GM18873 (cell line): ENCODE data around the gene NTN3.
A peak's percentile ranks its signal among the peaks of the same experiment; 100 is the strongest.

ENCODE experiments used
- ATAC-seq: cut with Tn5 transposase; IDR thresholded peaks from one replicate; pipeline ENCODE4 v1.9.1; 2021; ENCODE audit warnings: mild to moderate bottlenecking, moderate library complexity, moderate number of reproducible peaks; ENCODE audit not compliant: unreplicated experiment, low FRiP score

The NTN3 gene

DNA sequence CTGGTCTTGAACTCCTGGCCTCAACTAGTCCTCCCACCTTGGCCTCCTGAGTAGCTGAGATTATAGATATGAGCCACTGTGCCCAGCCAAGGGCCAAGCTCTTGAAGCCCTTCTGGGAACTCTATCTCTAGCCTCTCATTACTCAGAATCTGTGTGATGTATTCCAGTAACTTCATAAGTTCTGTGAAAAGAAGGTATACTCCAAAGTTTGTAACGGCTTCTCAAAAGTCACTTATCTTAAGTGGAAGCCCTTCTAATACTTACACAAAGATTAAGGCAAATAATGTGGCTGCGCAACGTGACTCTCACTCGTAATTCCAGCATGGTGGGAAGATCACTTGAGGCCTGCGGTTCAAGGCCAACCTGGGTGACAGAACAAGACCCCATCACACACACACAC is 23.5 kb downstream of the NTN3 start:
- no peak for ATAC-seq

DNA sequence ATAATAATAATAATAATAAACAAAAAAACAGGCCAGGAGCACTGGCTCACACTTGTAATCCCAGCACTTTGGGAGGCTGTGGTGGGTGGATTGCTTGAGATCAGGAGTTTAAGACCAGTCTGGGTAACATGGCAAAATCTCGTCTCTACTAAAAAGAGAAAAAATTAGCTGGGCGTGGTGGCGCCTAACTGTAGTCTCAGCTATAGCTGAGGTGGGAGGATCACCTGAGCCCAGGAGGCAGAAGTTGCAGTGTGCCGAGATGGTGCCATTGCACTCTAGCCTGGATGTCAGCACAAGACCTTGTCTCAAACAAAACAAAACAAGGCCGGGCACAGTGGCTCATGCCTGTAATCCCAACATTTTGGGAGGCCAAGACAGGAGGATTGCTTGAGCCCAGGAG is 23.9 kb downstream of the NTN3 start:
- no peak for ATAC-seq

DNA sequence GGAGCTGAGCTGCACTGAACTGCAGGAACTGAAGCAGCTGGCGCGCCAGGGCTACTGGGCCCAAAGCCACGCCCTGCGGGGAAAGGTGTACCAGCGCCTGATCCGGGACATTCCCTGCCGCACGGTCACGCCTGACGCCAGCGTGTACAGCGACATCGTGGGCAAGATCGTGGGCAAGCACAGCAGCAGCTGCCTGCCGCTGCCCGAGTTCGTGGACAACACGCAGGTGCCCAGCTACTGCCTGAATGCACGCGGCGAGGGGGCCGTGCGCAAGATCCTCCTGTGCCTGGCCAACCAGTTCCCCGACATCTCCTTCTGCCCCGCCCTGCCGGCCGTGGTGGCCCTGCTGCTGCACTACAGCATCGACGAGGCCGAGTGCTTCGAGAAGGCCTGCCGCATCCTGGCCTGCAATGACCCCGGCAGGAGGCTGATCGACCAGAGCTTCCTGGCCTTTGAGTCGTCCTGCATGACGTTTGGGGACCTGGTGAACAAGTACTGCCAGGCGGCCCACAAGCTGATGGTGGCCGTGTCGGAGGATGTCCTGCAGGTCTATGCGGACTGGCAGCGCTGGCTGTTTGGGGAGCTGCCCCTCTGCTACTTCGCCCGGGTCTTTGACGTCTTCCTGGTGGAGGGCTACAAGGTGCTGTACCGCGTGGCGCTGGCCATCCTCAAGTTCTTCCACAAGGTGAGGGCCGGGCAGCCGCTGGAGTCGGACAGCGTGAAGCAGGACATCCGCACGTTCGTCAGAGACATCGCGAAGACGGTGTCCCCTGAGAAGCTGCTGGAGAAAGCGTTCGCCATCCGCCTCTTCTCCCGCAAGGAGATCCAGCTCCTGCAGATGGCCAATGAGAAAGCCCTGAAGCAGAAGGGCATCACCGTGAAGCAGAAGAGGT is 25.4 kb downstream of the NTN3 start:
- ATAC-seq: no peak

DNA sequence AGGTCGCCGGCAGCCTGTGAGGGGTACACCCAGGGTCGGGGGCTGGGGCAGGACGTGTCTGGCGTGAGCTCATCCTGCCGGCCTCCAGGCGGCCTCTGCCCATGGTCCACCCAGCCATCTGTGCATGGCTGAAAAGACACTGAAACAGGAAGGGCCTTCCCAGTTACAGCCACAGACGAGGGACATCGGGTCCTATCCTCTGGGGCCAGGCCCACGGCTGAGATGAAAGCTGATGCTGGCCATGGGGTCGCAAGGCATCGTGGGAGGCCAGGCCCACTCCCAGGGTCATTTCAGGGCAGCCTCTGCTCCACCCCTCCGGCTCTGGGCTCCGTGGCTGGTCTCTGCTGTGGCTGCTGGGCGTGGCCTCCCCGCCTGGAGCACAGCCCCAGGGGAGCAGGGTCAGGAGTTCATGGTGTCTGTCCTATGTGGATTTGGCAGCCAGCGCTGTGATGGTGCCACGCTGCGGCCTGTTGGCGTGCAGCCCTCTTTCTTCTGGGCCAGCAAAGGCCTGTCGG is 26.1 kb downstream of the NTN3 start:
- ATAC-seq: no peak

DNA sequence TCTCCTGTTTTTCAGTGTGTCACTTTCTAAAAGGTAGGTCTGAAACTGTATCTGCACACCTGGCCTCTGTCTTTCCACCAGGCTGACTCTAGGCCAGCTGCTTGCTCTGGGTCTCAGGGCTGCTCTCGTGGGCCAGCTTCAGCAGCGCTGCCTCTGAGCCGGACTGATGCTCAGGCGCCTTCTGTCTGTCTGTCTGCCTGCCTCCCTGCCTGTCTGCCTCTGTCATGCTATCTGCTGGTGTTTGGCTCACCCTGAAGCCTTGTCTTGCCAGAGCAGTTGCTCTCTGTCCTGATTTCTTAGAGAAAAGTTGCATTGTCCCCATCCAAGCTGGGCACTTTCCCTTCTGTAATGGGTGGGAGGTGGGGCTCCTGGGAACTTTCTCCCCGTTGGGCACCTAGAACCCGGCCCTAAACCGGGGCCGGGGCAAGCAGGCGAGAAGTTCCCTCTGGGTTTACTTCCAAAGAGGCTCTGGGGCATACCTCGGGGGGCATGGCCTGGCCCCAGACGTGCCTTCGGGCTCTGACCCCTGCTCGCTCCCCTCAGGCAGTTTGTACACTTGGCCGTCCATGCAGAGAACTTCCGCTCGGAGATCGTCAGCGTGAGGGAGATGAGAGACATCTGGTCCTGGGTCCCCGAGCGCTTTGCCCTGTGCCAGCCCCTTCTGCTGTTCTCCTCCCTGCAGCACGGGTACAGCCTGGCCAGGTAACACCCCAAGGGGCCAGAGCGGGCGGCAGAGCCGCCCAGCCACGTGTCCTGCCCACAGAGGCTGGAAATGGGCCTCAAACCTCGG is 26.8 kb downstream of the NTN3 start:
- no peak for ATAC-seq

DNA sequence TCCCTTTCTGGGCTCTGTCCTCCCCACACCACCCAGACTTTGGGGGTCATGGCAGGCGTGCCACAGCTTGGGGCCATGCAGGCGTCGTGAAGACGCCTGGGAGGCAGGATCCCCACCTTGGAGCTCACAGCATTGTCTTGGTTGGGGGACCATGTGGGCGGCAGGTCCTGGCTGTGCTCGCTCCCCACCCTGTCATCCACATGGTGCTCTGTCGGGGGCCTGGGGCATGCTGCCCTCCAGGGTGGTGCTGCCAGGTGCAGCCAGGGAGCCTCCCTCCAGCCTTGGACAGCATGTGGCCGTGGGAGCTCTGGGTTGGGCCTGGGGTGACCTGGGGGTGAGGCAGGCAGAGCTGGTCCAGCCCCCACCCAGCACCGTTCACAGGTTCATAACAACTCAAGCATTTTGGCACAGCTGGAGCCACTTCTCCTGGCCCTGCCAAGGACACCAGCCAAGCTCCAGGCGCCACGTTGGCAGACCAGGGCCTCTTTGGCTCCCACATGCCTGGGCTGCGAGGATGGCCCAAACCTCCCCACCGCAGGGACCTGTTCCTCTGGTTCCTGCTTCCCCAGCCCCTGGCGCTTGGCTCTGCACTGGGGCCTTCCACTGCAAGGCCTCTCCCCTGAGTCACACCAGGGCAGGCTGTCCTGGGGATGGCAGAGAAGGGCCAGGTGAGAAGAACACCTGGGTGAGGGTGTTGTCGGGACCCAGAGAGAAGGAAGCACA is 27.6 kb downstream of the NTN3 start:
- ATAC-seq: no peak

DNA sequence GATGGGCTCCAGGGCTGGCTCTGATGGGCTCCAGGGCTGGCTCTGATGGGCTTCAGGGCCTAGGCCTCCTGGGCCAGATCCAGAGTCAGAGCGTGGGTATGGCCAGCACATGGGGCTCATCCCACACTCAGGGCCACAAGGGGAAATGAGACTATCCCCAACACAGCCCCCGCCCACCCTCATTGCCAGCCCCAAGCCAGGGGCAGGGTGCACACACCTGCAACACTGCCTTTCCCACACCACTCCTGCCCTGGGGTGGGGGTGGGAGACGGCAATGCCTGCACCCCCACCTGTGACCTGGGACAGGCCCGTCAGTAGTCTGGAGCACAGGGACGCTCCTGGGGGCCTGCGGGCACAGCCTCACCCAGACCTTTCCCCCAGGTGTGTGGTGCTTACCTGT is 28.4 kb downstream of the NTN3 start:
- no peak for ATAC-seq

DNA sequence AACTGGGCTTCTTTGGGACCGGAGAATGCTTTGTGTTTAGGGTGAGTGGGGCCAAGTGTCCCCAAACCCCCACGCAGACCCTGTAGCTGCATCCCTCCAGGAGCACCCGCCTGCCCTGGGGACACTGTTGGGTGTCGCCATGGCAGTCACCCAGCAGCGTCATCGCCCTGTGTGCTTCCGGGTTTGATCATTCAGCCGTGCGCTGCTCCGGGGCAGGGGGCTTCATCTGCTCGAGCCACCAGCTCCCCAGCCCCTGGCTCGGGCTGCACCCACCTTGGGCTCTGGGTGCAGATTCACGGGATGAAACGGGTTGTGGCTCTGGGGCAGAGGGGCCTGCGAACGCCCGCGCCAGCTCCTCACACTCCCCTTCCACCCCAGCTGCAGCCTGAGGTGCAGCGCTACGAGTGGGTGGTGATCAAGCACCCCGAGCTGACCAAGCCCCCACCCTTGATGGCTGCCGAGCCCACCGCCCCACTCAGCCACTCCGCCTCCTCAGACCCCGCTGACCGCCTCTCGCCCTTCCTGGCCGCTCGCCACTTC is 28.9 kb downstream of the NTN3 start:
- no peak for ATAC-seq

DNA sequence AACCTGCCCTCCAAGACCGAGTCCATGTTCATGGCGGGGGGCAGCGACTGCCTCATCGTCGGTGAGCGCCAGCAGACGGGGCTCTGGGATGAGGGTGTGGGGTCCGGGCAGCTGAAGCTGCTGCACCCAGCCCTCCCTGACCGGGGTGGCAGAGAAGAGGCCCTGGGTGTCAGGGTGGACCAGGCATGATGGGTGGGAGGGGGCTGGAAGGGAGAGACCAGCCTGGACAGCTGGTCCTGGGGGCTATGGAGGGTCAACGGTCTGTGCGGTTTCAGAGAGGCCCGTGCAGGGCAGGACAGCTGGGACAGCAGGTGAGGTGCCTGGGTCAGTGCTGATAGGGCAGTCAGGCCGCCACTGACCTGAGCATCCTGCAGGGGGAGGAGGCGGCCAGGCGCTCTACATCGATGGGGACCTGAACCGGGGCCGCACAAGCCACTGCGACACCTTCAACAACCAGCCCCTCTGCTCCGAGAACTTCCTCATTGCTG is 29.4 kb downstream of the NTN3 start:
- ATAC-seq: no peak

DNA sequence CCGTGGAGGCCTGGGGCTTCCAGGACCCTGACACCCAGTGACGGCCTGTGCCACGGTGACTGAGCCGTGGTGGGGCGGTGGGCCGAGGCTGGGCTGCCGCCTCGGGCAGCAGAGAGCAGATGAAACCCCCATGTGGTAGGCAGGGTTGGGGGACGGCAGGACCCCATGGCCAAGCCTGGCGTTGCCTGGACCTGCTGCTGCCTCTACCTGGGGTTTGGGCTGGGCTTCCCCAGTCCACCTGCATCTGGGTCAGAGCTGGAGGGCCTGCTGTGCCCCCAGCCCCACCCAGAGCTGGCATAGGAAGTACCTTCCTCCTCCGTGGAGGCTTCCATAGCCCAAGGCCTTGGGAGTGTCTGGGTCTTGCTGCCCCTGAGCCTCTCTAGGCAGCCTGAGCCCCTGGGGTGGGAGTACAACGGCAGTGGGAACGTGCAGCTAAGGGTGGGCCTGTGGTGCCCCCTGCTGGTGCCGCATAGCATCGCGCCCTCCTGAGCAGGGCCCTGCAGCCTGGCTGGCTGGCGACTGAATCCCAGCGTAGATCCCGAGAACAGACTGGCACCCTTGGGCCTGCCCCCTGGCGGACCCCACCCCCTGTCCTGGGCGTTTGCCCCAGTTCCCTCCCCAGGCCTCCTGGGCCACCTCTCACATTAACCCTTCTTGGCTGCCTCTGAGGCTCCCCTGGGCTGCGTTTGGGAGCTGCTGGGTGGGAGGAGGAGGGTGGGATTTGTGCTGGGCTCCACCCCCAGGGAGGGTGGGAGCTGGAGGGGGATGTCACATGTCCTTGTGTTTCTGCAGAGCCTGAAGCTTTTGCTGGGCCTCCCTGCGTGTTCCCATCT is 30.0 kb downstream of the NTN3 start:
- ATAC-seq: no peak

DNA sequence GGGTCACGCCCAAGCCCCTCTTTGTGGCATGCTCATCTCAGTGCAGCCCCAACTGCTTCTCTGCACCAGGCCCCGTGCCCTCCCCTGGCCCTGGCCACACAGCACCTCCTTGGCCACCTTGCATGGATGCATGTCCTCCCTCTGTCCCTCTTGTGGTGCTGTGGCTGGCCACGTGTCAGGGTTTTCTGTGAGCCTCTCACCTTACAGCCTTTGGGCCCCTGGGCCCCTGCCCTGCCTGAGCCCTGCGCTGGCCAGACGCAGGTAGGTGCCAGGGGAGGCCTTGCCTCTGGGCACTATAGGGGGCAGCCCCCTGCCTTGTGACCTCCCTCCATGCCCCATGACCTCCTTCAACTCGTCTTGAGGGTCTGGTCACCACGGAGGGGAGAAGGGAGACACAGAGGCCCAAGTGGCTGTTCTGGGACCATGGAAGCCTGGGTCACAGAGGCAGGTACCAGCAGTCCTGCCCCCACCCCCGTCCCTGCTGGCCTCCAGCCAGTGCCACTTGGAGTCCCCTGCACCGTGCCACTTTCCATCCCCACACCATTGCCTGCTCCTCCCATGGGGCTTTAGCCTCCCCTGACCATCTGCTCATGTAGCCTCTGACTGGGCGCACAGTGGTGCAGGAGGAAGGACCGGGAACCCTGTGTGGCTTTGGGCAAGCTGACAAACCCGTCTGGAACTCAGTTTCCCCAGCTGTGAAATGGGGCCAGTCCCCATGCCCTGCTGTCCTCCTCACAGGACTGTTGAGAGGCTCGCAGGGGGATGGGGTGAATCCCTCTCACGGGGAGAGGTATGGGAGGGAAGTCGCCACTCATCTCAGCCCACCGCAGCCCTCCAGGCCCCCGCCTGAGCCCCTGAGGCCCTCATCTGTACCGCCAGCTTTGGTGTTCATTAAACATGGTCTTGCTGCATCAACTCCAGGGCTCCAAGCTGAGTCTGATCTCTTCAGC is 31.1 kb downstream of the NTN3 start:
- no peak for ATAC-seq

DNA sequence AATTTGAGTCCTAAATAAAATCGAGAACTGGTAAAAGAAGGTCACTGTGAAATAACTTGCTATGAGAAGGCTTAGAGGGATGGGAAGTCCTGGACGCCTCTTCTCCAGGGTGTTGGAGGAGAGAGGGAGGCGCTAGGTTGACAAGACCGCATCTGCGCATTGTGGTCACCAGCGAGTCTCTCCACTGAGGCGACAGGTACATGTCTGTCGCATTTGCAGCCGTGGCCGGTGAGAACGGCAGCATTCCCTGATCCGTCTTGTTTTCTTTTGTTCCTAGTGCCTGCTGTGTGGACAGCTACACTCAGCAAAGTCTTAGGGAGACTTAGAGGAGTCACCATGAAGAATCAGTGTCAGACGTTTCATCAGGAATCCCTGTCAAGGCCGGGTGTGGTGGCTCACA is 34.6 kb downstream of the NTN3 start:
- no peak for ATAC-seq

DNA sequence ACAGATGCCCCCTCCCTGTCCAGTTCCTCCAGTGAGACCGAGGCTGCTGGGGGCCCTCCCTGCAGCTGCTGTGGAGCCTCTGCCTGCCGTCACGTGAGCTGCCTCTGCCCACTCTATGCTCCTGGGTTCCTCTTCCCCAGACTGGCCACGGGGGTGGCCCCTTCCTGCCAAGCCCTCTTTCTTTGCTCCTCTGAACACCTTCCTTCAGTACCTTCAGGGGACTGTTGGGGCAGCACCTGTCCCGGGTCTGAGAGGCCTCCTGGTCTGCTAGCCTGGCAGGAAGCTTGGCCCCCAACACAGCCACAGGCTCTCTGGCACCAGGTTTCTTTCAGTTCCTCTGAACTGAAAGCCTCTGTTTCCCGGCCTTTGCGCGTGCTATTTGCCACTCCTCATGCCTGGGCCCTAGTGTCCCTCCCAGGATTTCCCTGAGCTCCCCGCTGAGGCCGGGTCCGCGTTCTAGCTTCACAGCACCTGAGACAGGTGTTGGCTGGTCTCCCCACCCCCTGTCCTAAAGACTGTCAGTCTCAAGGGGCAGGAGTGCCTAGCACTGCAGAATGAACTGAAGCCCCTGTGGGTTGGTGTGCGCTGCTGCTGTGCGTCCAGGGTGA is 36.1 kb downstream of the NTN3 start:
- peak; percentile 45 for ATAC-seq

DNA sequence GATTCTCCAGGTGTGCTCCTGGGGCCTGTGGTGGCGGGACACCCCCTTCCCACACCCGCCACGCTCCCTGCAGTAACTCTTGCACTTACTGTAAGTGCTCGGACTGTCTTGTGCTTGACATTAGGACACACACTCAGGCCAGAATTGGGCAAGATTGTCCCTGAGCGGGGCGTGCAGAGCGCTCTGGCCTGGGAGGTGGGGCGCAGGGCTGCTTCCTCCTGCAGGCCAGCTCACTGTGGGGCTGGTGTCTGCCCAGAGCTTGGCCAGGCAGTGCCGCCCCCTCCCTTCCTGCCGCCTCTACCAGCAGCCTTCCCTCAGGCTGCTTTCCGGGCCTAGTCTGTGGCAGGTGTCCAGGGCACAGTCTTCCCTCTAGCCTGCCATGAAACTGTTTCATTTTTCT is 36.6 kb downstream of the NTN3 start:
- ATAC-seq: no peak

DNA sequence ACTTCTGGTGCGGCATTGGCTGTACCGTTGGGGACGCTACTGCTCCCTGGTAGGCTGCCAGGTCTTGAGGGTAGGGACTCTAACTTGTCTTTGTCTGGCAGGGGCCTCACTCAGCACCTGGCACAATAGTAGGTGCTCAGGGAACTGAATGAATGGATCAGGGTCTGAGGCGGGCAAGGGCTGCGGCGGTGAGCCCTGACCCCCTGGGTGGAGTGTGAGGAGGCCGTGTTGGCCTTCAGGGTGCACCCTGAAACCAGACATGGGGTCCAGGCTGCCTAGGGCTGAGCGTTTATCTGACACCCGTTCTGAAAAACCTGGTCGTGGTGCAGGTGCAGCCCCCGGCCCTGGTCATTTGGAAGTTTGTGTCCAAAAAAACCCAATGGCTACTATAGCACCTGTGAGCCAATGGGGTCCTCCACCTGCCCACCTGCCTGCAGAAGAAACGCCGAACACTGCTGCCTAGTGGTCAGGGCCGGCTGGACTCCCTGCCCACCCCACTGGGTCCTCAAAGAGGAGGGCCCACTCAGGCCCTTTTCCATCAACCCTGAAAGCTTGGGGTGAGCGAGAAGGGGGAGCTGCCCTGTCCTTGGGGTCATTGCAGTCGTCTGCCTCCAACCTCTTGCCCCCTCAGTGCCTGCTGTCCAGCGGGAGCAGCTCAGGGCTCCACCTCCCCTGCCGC is 37.8 kb downstream of the NTN3 start:
- ATAC-seq: no peak

DNA sequence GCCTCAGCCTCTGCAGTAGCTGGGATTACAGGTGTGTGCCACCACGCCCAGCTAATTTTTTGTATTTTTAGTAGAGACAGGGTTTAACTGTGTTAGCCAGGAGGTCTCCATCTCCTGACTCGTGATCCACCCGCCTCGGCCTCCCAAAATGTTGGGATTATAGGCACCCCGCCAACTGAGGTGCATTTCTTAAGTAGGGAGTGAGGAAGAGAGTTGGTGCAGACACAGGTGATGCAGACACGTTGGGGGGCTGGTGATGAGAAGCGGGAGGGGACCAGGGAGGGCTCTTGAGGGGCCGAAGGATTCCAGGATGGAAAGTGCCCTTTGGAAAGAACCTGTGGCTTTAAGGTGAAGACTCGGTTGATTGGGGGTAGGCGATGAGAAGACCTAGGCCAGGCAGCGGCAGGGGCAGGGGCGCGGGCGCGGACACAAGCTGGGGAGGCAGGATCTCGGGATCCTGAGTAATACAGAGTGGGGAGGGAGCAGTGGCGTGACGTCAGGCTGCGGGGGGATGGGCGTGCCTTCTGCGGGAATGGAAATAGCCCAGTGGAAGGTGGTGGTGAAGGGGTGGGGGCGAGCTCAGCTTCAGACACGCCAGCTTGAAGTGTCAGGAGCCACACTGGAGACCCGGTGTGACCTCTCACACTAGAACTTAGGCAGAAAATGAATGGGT is 40.2 kb downstream of the NTN3 start:
- ATAC-seq: no peak
